ENCODE results near the gene HOXD10.

The HOXD10 gene

DNA sequence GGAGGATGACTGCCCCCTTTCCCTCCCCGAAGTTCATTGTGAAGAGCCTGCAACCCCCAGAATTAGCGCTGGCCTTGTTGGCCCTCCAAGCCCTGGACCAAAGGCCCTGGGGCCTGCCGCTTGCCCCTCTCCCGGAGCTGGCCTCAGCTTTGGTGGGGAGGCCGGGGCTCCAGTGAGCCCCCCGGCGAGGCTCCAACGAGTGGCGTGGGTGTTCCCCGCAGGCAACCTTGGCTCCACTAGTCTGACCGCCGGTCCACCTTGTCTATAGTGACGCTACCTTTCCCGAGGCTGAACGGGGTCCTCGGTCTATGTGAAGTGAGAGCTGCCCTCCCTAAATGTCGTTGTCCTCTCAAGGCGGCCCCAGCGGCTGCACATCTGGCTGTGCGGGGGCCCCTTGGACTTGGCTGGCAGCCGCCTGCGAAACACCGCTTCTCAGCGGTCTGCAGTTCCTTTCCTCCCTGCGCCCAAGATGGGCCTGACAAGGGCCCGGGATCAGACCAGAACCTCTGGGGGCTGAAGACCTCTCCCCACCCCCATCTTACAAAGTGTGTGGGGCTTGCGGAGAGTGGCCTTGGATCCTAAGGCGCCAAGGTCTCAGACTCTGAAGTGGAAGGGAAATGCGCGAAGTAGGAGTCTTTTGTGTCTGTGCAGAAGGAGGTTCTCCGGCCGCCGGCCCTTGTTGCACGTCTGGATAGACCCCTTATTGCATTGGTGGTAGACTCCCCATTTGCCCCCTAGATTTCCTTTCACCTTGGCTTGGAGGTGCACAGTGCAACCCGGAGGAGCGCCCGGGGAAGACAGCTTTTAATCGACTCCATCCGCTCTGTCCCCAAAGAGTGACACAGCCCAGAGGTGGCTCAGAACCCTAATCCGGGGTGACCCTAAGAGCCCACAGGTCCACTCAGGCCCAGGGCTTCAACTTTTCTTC lies 3.9 kb upstream of the HOXD10 start:
- no peak for TF ChIP-seq POLR2A (IDR thresholded peaks at IDR 0.05; ENCODE audit: low read length)
- TF ChIP-seq GATA1 (IDR thresholded peaks at IDR 0.05; ENCODE audit: low read depth, low read length), result no peak
- DNase-seq, result no peak

DNA sequence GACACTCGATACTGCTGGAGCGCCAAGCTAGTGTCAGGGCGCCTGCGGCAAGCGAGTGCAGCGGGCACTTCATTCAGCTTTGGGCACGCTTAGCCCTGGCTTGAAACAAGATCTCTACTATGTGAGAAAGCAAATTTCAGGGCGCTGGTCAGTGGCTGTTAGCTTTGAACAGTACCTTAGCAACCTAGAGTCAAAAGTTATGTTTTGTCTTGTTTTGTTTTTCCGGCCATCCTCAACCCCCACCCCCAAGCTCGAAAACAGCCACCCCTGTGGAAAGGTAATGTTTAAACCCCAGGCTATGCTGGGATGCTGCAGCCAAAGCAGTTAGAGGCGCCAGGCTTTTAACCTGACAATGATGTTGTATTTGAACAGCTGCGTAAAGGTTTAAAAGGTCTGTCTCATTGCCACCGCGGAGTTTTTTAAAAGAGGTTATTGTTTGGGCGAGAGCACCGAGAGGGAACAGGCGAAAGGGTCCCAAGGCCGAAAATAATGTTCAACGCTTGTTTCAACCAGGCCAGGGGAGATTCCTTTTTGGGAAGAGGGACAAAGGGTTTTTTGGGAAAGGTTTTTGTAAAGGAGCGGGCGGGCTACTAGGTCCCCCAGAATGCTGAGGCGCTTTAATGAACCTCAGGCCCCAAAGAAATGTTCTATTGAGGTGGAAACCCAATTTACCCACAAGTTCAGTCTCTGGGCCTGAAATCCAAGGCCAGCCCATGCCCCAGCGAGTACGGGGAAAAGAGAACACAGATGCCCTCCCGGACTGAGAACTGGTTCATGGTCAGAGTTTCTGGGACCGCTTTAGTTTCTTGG lies 2.3 kb upstream of the HOXD10 start:
- no peak for TF ChIP-seq GATA1 (IDR thresholded peaks at IDR 0.05; ENCODE audit: low read depth, low read length)
- no peak for TF ChIP-seq POLR2A (IDR thresholded peaks at IDR 0.05; ENCODE audit: low read length)
- DNase-seq, result no peak

DNA sequence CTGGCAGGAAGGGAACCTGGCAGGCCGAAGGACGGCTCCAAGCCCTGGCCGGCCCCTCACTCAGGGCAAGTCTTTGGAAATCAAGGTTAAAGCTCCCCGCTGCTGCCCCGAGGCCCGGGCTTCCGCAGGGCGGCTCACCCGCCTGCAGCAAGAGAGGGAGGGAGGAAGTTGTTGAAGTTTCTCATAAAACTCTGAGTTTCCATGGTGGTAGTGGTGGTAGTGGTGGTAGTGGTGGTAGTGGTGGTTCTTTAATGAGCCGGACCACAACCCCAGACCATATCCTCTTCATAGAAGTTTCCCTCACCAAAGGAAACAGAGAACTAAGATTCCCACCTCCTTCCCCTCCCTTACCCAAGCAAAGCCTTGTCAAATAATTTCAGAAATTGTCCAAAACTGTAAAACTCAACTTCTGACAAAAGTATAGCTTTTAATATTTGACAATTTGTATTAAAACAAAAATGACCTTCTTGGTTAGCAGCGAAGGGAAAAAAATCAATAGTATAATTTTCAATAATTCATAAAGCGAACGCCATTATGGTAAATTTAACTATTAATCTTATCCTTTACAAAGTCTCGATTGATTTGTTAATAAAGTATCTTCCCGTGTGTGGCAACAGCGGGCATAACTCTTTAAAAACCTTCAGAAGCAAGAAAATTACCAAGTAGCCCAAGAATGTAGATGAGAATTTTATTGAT lies 1.5 kb upstream of the HOXD10 start:
- DNase-seq, result no peak
- TF ChIP-seq GATA1 (IDR thresholded peaks at IDR 0.05; ENCODE audit: low read depth, low read length) (no peak), POLR2A (IDR thresholded peaks at IDR 0.05; ENCODE audit: low read length) (no peak)

DNA sequence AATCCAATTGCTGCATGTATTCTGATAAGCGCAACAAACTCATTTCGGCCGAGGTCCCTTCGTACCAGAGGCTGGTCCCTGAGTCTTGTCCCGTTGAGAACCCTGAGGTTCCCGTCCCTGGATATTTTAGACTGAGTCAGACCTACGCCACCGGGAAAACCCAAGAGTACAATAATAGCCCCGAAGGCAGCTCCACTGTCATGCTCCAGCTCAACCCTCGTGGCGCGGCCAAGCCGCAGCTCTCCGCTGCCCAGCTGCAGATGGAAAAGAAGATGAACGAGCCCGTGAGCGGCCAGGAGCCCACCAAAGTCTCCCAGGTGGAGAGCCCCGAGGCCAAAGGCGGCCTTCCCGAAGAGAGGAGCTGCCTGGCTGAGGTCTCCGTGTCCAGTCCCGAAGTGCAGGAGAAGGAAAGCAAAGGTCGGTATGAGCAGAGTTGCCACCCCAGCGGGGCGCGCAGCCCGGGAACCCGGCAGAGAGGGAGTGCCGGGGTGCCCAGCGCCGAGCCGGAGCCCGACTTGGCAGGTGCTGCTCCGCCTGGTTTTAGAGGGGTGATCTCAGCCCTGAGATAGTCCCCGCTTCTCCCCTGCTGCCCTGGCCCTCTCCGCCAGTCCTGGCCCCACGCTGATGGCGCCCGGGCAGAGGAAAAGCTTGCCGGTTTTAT lies 714 bp downstream of the HOXD10 start:
- TF ChIP-seq GATA1 (IDR thresholded peaks at IDR 0.05; ENCODE audit: low read depth, low read length) (no peak), POLR2A (IDR thresholded peaks at IDR 0.05; ENCODE audit: low read length) (no peak)
- DNase-seq, result no peak

DNA sequence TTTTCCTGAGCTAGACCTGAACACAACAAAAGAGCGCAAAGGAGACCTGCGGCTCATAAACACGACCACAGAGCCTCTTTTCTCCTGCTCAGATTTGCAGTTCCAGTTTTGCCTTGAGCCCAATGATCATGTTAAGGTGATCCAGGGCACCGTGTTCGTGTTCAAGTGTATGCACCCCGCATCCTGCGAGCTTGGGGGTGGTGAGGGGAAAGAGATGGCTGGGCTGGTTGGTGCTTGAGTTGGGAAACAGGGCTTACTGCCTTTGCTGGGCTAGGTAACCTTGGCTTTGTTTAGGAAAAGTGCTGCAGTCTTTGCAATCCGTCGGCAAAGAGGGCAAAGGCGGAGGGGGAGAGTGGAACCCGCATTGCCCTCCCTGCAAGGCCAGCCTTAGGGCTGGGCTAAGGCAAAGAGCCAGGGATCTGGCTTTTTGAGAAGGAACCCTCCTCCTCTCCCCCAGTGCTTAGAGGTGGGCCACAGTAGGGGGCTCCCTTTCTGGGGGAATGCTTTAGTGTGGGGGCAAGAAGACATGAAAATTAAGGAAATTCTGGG lies 1.3 kb downstream of the HOXD10 start:
- TF ChIP-seq POLR2A (IDR thresholded peaks at IDR 0.05; ENCODE audit: low read length), result no peak
- TF ChIP-seq GATA1 (IDR thresholded peaks at IDR 0.05; ENCODE audit: low read depth, low read length), result no peak
- no peak for DNase-seq

DNA sequence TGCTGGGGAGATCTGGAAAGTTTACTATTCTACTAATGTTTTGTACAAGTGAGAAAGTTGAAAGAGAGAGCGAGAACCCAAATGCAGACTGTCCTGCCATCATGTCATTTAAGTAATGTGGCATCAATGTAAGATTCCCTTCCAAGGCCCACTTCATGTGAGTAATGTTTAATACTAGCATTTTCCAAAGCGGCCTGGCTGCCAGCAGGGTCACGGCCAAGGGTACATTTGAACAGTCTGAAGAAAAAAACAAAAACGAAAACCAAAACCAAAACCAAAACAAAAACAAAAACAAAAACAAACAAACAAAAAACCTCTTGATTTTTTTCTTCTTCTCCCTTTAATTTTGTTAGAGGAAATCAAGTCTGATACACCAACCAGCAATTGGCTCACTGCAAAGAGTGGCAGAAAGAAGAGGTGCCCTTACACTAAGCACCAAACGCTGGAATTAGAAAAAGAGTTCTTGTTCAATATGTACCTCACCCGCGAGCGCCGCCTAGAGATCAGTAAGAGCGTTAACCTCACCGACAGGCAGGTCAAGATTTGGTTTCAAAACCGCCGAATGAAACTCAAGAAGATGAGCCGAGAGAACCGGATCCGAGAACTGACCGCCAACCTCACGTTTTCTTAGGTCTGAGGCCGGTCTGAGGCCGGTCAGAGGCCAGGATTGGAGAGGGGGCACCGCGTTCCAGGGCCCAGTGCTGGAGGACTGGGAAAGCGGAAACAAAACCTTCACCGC lies 2.2 kb downstream of the HOXD10 start:
- DNase-seq, result peak; percentile 63 to 74
- TF ChIP-seq POLR2A (IDR thresholded peaks at IDR 0.05; ENCODE audit: low read length), result no peak
- no peak for TF ChIP-seq GATA1 (IDR thresholded peaks at IDR 0.05; ENCODE audit: low read depth, low read length)

DNA sequence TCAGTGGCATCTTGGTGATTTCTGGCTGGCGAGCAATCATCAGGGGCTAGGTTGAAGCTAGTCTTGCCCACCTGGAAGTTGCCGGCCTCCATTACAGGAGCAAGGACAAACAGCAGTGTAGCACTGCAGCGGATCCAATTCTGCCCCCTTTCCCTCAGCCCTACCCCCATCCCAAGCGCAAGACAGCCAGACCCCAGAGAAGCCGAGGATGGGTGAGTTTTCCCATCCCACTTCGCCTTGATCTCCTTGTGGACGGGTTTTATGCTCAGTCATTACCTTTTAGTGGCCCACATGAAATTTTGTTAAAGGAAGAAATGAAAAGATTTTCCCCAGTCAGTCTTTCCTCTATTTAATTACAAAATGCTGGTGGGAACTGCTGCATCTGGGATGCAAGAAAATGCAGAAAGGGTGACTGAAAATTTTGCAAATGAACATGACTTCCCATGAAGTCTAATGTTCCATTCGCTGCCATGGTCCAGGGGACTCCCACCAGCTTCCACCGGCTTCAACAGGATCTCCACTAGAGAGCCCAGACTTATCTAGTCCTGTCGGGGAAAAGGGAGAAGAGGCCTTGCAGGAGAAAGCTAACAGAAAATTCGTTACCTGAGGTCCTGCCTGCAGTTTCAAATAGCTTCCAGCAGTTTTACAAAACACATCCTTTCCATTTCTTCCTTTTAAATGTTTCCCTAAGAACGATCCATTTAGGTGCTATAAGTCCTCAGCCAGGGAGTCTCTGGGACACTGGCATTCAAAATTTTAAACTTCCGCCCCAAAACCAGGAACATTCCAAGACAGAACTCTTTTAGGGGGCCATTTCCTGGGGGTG lies 4.0 kb downstream of the HOXD10 start:
- TF ChIP-seq GATA1 (IDR thresholded peaks at IDR 0.05; ENCODE audit: low read depth, low read length) (no peak), POLR2A (IDR thresholded peaks at IDR 0.05; ENCODE audit: low read length) (no peak)

DNA sequence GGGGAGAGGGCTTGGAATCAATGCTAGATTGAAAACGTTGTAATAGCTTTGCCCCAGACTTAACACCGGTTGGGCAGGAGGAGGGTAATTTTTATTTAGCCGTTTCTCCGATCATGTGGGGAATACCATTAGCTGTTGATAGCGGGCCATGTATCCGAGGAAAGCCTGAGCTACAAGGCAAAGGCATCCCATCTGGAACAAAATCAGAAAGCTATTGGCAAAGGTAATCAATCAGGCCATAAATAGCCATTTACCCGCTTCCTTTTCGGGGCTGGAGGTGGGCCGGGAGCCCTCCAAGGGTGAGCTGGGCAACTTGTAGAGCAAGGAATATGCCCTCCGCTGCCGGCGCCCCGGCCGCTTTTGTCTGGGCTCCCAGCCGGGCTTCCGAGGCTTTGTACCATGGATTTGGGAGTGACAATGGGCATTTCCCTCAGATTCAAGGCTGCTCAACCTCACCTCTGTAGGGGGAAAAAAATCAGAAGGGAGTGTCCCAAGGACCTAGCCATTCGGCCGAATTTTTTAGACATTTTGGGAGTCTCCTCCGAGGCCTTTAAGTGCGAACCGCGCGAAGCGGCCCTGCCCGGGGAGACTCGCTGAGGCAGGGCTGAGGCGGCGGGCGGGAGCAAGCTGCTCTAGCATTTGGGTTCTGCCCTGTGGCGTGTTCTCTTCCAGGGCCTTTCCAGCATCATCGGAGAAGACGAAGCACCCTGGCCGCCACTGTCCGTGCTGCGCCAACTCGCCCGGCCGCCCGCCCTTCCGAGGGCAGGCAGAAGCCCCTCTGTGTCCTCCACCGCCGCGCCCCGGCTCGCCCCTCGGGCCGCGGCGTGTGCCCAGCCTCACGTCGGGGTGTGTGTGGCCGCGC lies 4.8 kb downstream of the HOXD10 start:
- TF ChIP-seq POLR2A (IDR thresholded peaks at IDR 0.05; ENCODE audit: low read length), result no peak
- no peak for TF ChIP-seq GATA1 (IDR thresholded peaks at IDR 0.05; ENCODE audit: low read depth, low read length)
- no peak for DNase-seq

More for the DNA sequence above, 4.0 kb downstream of the HOXD10 start:
- DNase-seq, result no peak

DNA sequence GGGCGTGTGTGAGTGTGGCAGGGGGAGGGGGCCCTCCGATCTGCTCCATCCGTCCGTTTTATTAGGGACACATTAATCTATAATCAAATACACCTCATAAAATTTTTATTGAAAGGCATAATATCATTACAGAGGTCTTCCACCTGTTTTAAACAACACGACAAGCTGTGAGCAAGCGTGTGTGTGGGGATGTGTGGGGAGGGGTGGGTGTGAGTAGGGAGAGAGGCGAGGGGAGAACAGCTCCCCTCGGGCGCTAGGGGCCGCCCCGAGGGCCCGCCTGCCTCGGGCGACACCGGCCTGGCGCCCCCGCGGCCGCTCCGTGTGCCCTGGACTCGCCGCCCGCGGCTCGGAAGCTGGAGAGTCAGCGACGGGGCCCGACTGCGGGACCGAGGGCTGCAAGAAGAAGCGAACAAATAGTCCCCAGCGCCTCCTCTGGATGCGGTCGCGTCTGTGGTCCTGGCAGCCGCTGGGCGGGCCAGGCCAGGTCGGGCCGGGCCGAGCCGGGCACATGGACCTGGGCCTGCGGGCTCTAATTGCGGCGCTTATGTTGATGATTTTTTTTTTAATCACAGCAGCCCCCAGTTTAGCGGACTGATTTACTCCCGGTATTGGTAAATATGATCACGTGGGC lies 5.6 kb downstream of the HOXD10 start:
- DNase-seq, result peak; percentile 25 to 27
- no peak for TF ChIP-seq POLR2A (IDR thresholded peaks at IDR 0.05; ENCODE audit: low read length)
- TF ChIP-seq GATA1 (IDR thresholded peaks at IDR 0.05; ENCODE audit: low read depth, low read length), result no peak

DNA sequence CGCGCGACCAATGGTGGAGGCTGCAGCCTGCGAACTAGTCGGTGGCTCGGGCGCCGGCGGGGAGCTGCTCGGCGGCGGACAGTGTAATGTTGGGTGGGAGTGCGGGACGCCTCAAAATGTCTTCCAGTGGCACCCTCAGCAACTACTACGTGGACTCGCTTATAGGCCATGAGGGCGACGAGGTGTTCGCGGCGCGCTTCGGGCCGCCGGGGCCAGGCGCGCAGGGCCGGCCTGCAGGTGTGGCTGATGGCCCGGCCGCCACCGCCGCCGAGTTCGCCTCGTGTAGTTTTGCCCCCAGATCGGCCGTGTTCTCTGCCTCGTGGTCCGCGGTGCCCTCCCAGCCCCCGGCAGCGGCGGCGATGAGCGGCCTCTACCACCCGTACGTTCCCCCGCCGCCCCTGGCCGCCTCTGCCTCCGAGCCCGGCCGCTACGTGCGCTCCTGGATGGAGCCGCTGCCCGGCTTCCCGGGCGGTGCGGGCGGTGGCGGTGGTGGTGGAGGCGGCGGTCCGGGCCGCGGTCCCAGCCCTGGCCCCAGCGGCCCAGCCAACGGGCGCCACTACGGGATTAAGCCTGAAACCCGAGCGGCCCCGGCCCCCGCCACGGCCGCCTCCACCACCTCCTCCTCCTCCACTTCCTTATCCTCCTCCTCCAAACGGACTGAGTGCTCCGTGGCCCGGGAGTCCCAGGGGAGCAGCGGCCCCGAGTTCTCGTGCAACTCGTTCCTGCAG lies 6.3 kb downstream of the HOXD10 start, which contains the start of gene HOXD9:
TSS of gene HOXD9 (plus strand) at position 37 of the 728 bp plus-strand sequence. CDS start at position 87, 50 bp downstream.
- no peak for TF ChIP-seq GATA1 (IDR thresholded peaks at IDR 0.05; ENCODE audit: low read depth, low read length)
- no peak for TF ChIP-seq POLR2A (IDR thresholded peaks at IDR 0.05; ENCODE audit: low read length)
- DNase-seq, result no peak

All from erythroblast (primary cell).